ENCODE results near the gene IP6K2. TPM values are rescaled to one million over a fixed set of nuclear protein-coding genes. Genes with fewer than 3 reads are reported as not detected.
A peak's percentile ranks its signal among the peaks of the same experiment; 100 is the strongest.

The IP6K2 gene
- total and polyA plus RNA-seq, 3 donors from 2014 or later = 113 to 148 (median 114) TPM

DNA sequence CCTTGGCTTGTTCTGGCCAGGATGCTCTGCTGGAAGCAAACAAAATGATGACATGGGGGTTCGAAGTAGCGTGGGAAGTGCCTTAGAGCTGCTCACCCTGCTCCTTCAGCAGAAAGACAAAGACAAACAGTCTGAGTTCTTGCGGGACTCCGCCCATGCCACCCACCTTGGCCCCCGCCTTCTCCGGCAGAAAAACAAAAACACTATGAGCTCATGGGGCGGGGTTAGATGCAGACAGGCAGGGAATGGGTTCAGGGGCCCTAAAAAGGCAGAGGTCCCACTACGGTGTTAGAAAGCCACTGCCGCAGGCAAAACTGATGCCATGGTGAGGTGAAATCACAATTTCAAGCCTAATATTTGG lies 21.6 kb downstream of the IP6K2 start:
- H3K36me3 ChIP-seq (ENCODE audit: low read depth, missing control alignments) = no peaks in the 10 kb centered on the region
- 30 to 65% methylated on average over 9 of the region's 9 CpGs for WGBS, 2 donors
- H3K4me1 ChIP-seq = peaks cover 35% of the 10 kb centered on the region
- peak overlapping the region; percentile 46 to 61 for H3K4me3 ChIP-seq
- H3K27ac ChIP-seq = peak overlapping the region; percentile 85 to 87
- no peaks in the 10 kb centered on the region for H3K9me3 ChIP-seq
- DNase-seq = peak; percentile 90
- TF ChIP-seq POLR2A (IDR thresholded peaks at IDR 0.05) = no peak
- TF ChIP-seq, protein P1, sequence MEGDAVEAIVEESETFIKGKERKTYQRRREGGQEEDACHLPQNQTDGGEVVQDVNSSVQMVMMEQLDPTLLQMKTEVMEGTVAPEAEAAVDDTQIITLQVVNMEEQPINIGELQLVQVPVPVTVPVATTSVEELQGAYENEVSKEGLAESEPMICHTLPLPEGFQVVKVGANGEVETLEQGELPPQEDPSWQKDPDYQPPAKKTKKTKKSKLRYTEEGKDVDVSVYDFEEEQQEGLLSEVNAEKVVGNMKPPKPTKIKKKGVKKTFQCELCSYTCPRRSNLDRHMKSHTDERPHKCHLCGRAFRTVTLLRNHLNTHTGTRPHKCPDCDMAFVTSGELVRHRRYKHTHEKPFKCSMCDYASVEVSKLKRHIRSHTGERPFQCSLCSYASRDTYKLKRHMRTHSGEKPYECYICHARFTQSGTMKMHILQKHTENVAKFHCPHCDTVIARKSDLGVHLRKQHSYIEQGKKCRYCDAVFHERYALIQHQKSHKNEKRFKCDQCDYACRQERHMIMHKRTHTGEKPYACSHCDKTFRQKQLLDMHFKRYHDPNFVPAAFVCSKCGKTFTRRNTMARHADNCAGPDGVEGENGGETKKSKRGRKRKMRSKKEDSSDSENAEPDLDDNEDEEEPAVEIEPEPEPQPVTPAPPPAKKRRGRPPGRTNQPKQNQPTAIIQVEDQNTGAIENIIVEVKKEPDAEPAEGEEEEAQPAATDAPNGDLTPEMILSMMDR (IDR thresholded peaks at IDR 0.05) = no peak
- intact Hi-C loops (cut with DNase I; ENCODE audit: low total_unique reads) = no loop called here
- no peaks in the 10 kb centered on the region for H3K27me3 ChIP-seq

DNA sequence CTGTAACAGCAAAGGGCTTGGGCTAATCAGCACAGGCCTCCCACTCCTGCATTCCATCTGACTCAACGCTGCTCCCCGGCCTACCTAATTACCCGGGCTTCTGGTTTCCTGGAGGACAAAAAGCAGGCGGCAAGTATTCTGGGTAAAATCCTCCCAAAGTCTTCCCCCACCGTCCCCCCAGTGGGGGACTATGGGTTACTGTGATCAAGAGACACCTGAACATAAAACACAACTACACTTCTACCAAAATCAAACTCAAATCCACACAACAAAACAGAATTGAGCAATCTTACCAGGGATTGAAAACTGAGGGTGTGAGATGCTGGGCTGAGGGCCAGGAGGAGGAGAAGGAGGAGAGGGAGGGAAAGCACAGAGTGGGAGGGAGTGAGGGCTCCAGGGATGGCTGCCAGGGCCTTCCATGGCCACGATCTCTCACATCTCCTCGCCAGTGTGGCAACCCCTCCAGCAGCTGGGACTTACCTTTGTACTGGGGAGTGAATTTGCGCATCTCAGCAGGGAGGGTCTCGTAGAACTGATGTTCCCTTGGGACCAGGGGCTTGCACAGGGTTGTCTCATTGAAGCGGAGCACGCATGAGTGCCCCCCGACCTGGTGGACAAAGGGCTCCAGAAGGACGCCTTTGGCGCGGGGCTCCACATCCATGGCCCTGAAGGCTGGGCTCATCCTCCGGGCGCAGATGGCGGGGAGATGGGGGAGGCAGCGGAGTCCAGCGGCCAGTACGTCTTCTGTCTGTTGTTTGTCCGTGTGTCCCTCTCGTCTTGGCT lies 22.2 kb downstream of the IP6K2 start:
- no peaks in the 10 kb centered on the region for H3K36me3 ChIP-seq (ENCODE audit: low read depth, missing control alignments)
- 35 to 48% methylated on average over 18 to 23 of the region's 23 CpGs for WGBS, 2 donors

DNA sequence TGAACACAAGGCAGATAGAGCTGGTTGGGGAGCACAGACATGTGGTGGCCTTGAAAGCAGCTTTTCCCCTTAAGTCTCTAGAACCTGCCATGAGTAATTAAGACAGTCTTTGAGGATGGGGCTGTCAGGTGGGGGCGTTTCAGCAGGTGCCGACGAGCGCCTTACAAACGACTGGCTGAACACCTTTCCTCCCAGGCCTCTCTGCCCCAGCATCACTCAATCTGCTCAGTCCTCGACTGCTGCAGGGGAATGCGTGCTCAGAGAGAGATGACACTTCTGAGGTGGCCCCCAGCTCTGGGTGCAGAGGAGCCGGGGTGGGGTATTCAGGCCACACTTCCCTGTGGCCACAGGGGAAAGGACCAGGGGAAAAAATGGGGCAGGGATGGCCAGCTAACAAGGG lies 23.2 kb downstream of the IP6K2 start:
- 48 to 49% methylated on average over 8 of the region's 8 CpGs for WGBS, 2 donors
- no peak for TF ChIP-seq POLR2A (IDR thresholded peaks at IDR 0.05)
- TF ChIP-seq, protein P1 (IDR thresholded peaks at IDR 0.05) = no peak
- Histone ChIP-seq H3K27ac (peak overlapping the region; percentile 85 to 87), H3K36me3 (ENCODE audit: low read depth, missing control alignments) (no peaks in the 10 kb centered on the region), H3K9me3 (no peaks in the 10 kb centered on the region), H3K4me3 (peak overlapping the region; percentile 46 to 61), H3K27me3 (no peaks in the 10 kb centered on the region), H3K4me1 (peaks cover 35% of the 10 kb centered on the region)
- intact Hi-C loops (cut with DNase I; ENCODE audit: low total_unique reads) = no loop called here
- no peak for DNase-seq

More for the DNA sequence above, 22.2 kb downstream of the IP6K2 start:
- peak overlapping the region; percentile 46 to 61 for H3K4me3 ChIP-seq
- H3K27ac ChIP-seq = peak overlapping the region; percentile 85 to 87
- DNase-seq = peak; percentile 92
- no peaks in the 10 kb centered on the region for H3K27me3 ChIP-seq
- no peak for TF ChIP-seq POLR2A (IDR thresholded peaks at IDR 0.05)
- TF ChIP-seq, protein P1 (IDR thresholded peaks at IDR 0.05) = no peak
- peaks cover 35% of the 10 kb centered on the region for H3K4me1 ChIP-seq
- H3K9me3 ChIP-seq = no peaks in the 10 kb centered on the region
- intact Hi-C loops (cut with DNase I; ENCODE audit: low total_unique reads) = no loop called here

DNA sequence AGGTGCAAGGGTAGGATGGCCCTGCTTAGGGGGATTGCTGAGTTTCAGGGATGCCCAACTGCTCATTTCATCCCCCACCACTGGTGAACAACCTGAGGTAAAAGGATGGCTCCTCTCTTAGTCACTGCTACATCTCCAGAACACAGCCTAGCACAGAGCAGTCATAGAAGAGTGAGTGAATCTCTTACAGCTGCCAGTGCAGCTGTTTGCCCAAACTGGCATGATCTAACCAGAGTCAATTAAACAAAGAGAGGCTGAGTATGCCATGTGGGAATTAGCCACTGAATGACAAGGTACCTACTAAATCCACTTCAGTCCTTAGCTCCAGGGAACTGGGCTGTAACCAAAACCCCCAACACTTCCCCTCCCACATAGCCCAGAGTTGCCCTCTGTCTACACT lies 24.5 kb downstream of the IP6K2 start:
- H3K9me3 ChIP-seq = no peaks in the 10 kb centered on the region
- H3K27ac ChIP-seq = peak overlapping the region in 1 of 2 donors; percentile 85
- DNase-seq = no peak
- H3K27me3 ChIP-seq = no peaks in the 10 kb centered on the region
- H3K4me3 ChIP-seq = no peak overlapping the region
- H3K4me1 ChIP-seq = peaks cover 35% of the 10 kb centered on the region
- no peaks in the 10 kb centered on the region for H3K36me3 ChIP-seq (ENCODE audit: low read depth, missing control alignments)
- TF ChIP-seq POLR2A (IDR thresholded peaks at IDR 0.05) = no peak
- TF ChIP-seq, protein P1 (IDR thresholded peaks at IDR 0.05) = no peak
- intact Hi-C loops (cut with DNase I; ENCODE audit: low total_unique reads) = no loop called here

Measured in testis (tissue), 3 donors.